K562 (cell line): Measurements from ENCODE around the gene IGF2. TPM values are rescaled to one million over a fixed set of nuclear protein-coding genes. Genes with fewer than 3 reads are reported as not detected.

Experiments used
- RREB1 ChIP-seq: fragments of 250-450 bp; sonication (Bioruptor Pico); IDR thresholded peaks from 2 replicates; pipeline ENCODE4 v1.4.0; 2020
- ZNF232 ChIP-seq: sonication (generic); formaldehyde crosslinking; IDR thresholded peaks from 2 replicates; pipeline ENCODE4 v1.8.0; 2022; ENCODE audit warnings: mild to moderate bottlenecking, missing genetic modification reagents
- ZNF707 ChIP-seq: fragments of 250-450 bp; sonication (Bioruptor Pico); conservative IDR thresholded peaks from 2 replicates; pipeline ENCODE4 v1.8.0; 2022; ENCODE audit warnings: inconsistent platforms, mild to moderate bottlenecking, moderate library complexity
- polyA plus RNA-seq, 8 experiments: library from polyadenylated mRNA; depleted of rRNA in 4 of 8; stranded (reverse) in 5 of 8; unstranded in 3 of 8; fragments of >200 nt; fragmentation: Nextera tagmentation in 2 of 8; fragmentation: Illumina TruSeq in 1 of 8; extraction: Ambion mirVana in 2 of 8; extraction: Trizol in 1 of 8; gene quantifications; 2 replicates each; pipeline versions ENCODE4 v1.2.1 to v1.2.3, GENCODE V29; 2011 to 2014; ENCODE audit warnings: inconsistent platforms in 1 of 8, missing spikeins in 1 of 8
- total RNA-seq, 7 experiments: library from RNA; depleted of rRNA in 6 of 7; stranded (reverse); fragments of >200 nt in 6 of 7; fragmentation: Illumina TruSeq in 2 of 7; extraction: Trizol in 2 of 7; gene quantifications; 2 replicates each; pipeline versions ENCODE4 v1.2.1 to v1.2.3, GENCODE V29; 2011 to 2021; ENCODE audit warnings: low replicate concordance in 1 of 7
- TF ChIP-seq, protein P1 (sequence below): fragments of 200-600 bp; sonication (generic); IDR thresholded peaks from one replicate; pipeline ENCODE4 v1.6.1; 2012; ENCODE audit warnings: mild to moderate bottlenecking, low read depth, low read length, inconsistent platforms

The IGF2 gene
- total and polyA plus RNA-seq, 9 of the 15 experiments (the other 6 are each of a cell fraction or from before 2014, with no cell fraction given) = 0.16 TPM; not detected in 8

- TF ChIP-seq, protein P1, sequence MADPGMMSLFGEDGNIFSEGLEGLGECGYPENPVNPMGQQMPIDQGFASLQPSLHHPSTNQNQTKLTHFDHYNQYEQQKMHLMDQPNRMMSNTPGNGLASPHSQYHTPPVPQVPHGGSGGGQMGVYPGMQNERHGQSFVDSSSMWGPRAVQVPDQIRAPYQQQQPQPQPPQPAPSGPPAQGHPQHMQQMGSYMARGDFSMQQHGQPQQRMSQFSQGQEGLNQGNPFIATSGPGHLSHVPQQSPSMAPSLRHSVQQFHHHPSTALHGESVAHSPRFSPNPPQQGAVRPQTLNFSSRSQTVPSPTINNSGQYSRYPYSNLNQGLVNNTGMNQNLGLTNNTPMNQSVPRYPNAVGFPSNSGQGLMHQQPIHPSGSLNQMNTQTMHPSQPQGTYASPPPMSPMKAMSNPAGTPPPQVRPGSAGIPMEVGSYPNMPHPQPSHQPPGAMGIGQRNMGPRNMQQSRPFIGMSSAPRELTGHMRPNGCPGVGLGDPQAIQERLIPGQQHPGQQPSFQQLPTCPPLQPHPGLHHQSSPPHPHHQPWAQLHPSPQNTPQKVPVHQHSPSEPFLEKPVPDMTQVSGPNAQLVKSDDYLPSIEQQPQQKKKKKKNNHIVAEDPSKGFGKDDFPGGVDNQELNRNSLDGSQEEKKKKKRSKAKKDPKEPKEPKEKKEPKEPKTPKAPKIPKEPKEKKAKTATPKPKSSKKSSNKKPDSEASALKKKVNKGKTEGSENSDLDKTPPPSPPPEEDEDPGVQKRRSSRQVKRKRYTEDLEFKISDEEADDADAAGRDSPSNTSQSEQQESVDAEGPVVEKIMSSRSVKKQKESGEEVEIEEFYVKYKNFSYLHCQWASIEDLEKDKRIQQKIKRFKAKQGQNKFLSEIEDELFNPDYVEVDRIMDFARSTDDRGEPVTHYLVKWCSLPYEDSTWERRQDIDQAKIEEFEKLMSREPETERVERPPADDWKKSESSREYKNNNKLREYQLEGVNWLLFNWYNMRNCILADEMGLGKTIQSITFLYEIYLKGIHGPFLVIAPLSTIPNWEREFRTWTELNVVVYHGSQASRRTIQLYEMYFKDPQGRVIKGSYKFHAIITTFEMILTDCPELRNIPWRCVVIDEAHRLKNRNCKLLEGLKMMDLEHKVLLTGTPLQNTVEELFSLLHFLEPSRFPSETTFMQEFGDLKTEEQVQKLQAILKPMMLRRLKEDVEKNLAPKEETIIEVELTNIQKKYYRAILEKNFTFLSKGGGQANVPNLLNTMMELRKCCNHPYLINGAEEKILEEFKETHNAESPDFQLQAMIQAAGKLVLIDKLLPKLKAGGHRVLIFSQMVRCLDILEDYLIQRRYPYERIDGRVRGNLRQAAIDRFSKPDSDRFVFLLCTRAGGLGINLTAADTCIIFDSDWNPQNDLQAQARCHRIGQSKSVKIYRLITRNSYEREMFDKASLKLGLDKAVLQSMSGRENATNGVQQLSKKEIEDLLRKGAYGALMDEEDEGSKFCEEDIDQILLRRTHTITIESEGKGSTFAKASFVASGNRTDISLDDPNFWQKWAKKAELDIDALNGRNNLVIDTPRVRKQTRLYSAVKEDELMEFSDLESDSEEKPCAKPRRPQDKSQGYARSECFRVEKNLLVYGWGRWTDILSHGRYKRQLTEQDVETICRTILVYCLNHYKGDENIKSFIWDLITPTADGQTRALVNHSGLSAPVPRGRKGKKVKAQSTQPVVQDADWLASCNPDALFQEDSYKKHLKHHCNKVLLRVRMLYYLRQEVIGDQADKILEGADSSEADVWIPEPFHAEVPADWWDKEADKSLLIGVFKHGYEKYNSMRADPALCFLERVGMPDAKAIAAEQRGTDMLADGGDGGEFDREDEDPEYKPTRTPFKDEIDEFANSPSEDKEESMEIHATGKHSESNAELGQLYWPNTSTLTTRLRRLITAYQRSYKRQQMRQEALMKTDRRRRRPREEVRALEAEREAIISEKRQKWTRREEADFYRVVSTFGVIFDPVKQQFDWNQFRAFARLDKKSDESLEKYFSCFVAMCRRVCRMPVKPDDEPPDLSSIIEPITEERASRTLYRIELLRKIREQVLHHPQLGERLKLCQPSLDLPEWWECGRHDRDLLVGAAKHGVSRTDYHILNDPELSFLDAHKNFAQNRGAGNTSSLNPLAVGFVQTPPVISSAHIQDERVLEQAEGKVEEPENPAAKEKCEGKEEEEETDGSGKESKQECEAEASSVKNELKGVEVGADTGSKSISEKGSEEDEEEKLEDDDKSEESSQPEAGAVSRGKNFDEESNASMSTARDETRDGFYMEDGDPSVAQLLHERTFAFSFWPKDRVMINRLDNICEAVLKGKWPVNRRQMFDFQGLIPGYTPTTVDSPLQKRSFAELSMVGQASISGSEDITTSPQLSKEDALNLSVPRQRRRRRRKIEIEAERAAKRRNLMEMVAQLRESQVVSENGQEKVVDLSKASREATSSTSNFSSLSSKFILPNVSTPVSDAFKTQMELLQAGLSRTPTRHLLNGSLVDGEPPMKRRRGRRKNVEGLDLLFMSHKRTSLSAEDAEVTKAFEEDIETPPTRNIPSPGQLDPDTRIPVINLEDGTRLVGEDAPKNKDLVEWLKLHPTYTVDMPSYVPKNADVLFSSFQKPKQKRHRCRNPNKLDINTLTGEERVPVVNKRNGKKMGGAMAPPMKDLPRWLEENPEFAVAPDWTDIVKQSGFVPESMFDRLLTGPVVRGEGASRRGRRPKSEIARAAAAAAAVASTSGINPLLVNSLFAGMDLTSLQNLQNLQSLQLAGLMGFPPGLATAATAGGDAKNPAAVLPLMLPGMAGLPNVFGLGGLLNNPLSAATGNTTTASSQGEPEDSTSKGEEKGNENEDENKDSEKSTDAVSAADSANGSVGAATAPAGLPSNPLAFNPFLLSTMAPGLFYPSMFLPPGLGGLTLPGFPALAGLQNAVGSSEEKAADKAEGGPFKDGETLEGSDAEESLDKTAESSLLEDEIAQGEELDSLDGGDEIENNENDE = no peak
- TF ChIP-seq RREB1 (CRISPR knock-in tag) = no peak
- no peak for TF ChIP-seq ZNF707 (CRISPR knock-in tag)
- no peak for TF ChIP-seq ZNF232 (CRISPR knock-in tag)
These were observed 53.7 kb downstream of the IGF2 start (continued) for GRCh38 chr11:2085251-2086066.
